GM12878 (cell line): Measurements from ENCODE around the gene RERG. TPM values are rescaled to one million over a fixed set of nuclear protein-coding genes. Genes with fewer than 3 reads are reported as not detected.

ENCODE experiments used
- ATAC-seq: fragments of 200-7000 bp; cut with Tn5 transposase; 3 replicates; pipeline ENCODE4 v1.9.1; 2020; ENCODE audit warnings: mild to moderate bottlenecking, moderate library complexity
- BruUV-seq: library from RNA; stranded (reverse); fragments of 400-500 nt; replicated peaks from 2 replicates; lab custom pipeline; 2021; lab: Mats Ljungman, UMichigan
- CTCF ChIA-PET: fragments of 300-600 bp; sonication (Branson Sonifier 250); formaldehyde crosslinking; extraction: SDS; loops from one replicate; lab custom pipeline; 2021; ENCODE audit warnings: inconsistent platforms; lab: Yijun Ruan, JAX
- POLR2A ChIA-PET: fragments of 350-600 bp; formaldehyde crosslinking; extraction: SDS; loops from one replicate; lab custom pipeline; 2021; ENCODE audit warnings: inconsistent platforms; lab: Charles Lee
- RAD21 ChIA-PET: fragments of 300-600 bp; sonication (Branson Sonifier 250); formaldehyde crosslinking; loops from one replicate; lab custom pipeline; 2023; ENCODE audit warnings: antibody characterized with exemption; ENCODE audit not compliant: unreplicated experiment; lab: Charles Lee
- SMC1A ChIA-PET: fragments of 300-600 bp; sonication (Branson Sonifier 250); formaldehyde crosslinking; loops from one replicate; lab custom pipeline; 2023; ENCODE audit not compliant: unreplicated experiment, uncharacterized antibody; lab: Charles Lee
- DNase-seq: peaks from one replicate; pipeline ENCODE4 v3.0.0-alpha.2; 2011; ENCODE audit warnings: low read depth, low spot score
- FAIRE-seq: peaks from 3 replicates; lab custom pipeline; 2011; peaks lifted over from hg19 to GRCh38; lab: Jason Lieb, UNC
- H2AFZ ChIP-seq: 2 replicates; pipeline ENCODE4 v1.6.0; 2011; ENCODE audit warnings: low read depth, low read length, control low read depth; ENCODE audit not compliant: control insufficient read depth
- H3K27ac ChIP-seq: 2 replicates; pipeline ENCODE4 v1.5.1; 2011; ENCODE audit warnings: control low read depth; ENCODE audit not compliant: control insufficient read depth, insufficient read depth
- H3K27me3 ChIP-seq, 2 experiments: replicated peaks in 1 of 2; 2 replicates each; pipeline versions ENCODE4 v1.6.0 to v1.6.1; 2011; ENCODE audit warnings: low read length in 1 of 2; ENCODE audit not compliant: control insufficient read depth in 2 of 2, insufficient read depth in 2 of 2
- H3K36me3 ChIP-seq, 2 experiments: 2 replicates each; pipeline ENCODE4 v1.5.1; 2011; ENCODE audit warnings: low read length in 1 of 2; ENCODE audit not compliant: control insufficient read depth in 2 of 2, insufficient read depth in 2 of 2
- H3K4me1 ChIP-seq: 2 replicates; pipeline ENCODE4 v1.6.1; 2011; ENCODE audit warnings: mild to moderate bottlenecking, low read length, moderate library complexity, mixed read lengths; ENCODE audit not compliant: control insufficient read depth, insufficient read depth
- H3K4me2 ChIP-seq: 2 replicates; pipeline ENCODE4 v1.6.0; 2011; ENCODE audit warnings: control low read depth; ENCODE audit not compliant: control insufficient read depth, insufficient read depth
- H3K4me3 ChIP-seq: fragments of 200-600 bp; sonication (generic); 2 replicates; pipeline ENCODE4 v1.5.1; 2016
- H3K79me2 ChIP-seq: 2 replicates; pipeline ENCODE4 v1.6.0; 2011; ENCODE audit warnings: low read length; ENCODE audit not compliant: control insufficient read depth, insufficient read depth
- H3K9ac ChIP-seq: 2 replicates; pipeline ENCODE4 v1.8.0; 2011; ENCODE audit warnings: low read length, control low read depth, mixed read lengths; ENCODE audit not compliant: control insufficient read depth, insufficient read depth
- H3K9me3 ChIP-seq: replicated peaks from 3 replicates; pipeline ENCODE4 v1.5.1; 2011; ENCODE audit warnings: mild to moderate bottlenecking, low read length; ENCODE audit not compliant: control insufficient read depth, insufficient read depth
- H4K20me1 ChIP-seq: 2 replicates; pipeline ENCODE4 v1.6.0; 2011; ENCODE audit not compliant: control insufficient read depth, insufficient read depth
- CREB1 ChIP-seq: IDR thresholded peaks from 2 replicates; pipeline ENCODE4 v1.6.1; 2012; ENCODE audit warnings: low read depth, mild to moderate bottlenecking, inconsistent platforms
- ELK1 ChIP-seq: IDR thresholded peaks from 2 replicates; pipeline ENCODE4 v1.6.1; 2012; ENCODE audit warnings: low read depth, low read length, improper control_type of control experiment
- HDGF ChIP-seq: fragments of 450-650 bp; IDR thresholded peaks from 2 replicates; pipeline ENCODE4 v1.6.1; 2016; ENCODE audit warnings: antibody characterized with exemption
- MXI1 ChIP-seq: fragments of 150-350 bp; IDR thresholded peaks from 2 replicates; pipeline ENCODE4 v1.6.1; 2011; ENCODE audit warnings: low read depth, mild to moderate bottlenecking, inconsistent platforms, low read length, improper control_type of control experiment
- RB1 ChIP-seq: fragments of 450-650 bp; formaldehyde crosslinking; IDR thresholded peaks from 2 replicates; pipeline ENCODE4 v1.6.1; 2017; ENCODE audit warnings: mild to moderate bottlenecking, borderline replicate concordance
- SIN3A ChIP-seq: IDR thresholded peaks from 2 replicates; pipeline ENCODE4 v1.6.1; 2012; ENCODE audit warnings: low read depth, low read length, improper control_type of control experiment
- STAT1 ChIP-seq: fragments of 450-650 bp; conservative IDR thresholded peaks from 2 replicates; pipeline ENCODE4 v1.6.1; 2014; ENCODE audit warnings: antibody characterized with exemption, mild to moderate bottlenecking
- SUPT20H ChIP-seq: IDR thresholded peaks from 2 replicates; pipeline ENCODE4 v1.6.1; 2011; ENCODE audit warnings: low read depth, mild to moderate bottlenecking, low read length, moderate library complexity, borderline replicate concordance; ENCODE audit not compliant: control insufficient read depth
- TBL1XR1 ChIP-seq: IDR thresholded peaks from 2 replicates; pipeline ENCODE4 v1.6.1; 2012; ENCODE audit warnings: low read depth, low read length, improper control_type of control experiment
- WGBS: methylation state at CpG from one replicate; pipeline ENCODE4 v1.1.6; 2016; ENCODE audit warnings: low lambda C conversion rate; ENCODE audit not compliant: insufficient replicate concordance, insufficient coverage; ENCODE audit errors: missing lambda C conversion rate; 5-methylcytosine and 5-hydroxymethylcytosine counted together
- in situ Hi-C: fragments of 300-500 bp; cut with MboI; formaldehyde crosslinking; loops from 9 replicates; pipeline ENCODE4 v1.14.3; 2018; ENCODE audit warnings: mixed read lengths
- intact Hi-C: fragments of 100-400 bp; cut with micrococcal nuclease; formaldehyde crosslinking; loops from one replicate; pipeline ENCODE4 v1.14.2; 2022; ENCODE audit not compliant: unreplicated experiment
- polyA plus RNA-seq, 11 experiments: library from polyadenylated mRNA; depleted of rRNA in 4 of 11; unstranded in 6 of 11; stranded (reverse) in 5 of 11; fragments of >200 nt; fragmentation: Nextera tagmentation in 4 of 11; fragmentation: Illumina TruSeq in 1 of 11; extraction: Ambion mirVana in 4 of 11; extraction: Trizol in 1 of 11; gene quantifications; 1 replicate in 1 of 11; 2 replicates in 10 of 11; pipeline versions ENCODE4 v1.2.1 to v1.2.3, GENCODE V29; 2011 to 2016; ENCODE audit warnings: inconsistent platforms in 2 of 11, missing spikeins in 2 of 11, low read depth in 1 of 11
- total RNA-seq, 4 experiments: library from RNA; depleted of rRNA in 3 of 4; stranded (reverse); fragments of >200 nt in 3 of 4; fragmentation: Illumina TruSeq in 1 of 4; extraction: Trizol in 1 of 4; gene quantifications; 2 replicates each; pipeline versions ENCODE4 v1.2.1 to v1.2.3, GENCODE V29; 2013 to 2021

The RERG gene
- total and polyA plus RNA-seq, 10 of the 15 experiments (the other 5 are each of a cell fraction or from before 2014, with no cell fraction given): 0.03 to 5.3 (median 0.05) TPM; not detected in 5

- Histone ChIP-seq H3K9me3 (no peaks in the 10 kb centered on the region), H4K20me1 (no peaks in the 10 kb centered on the region), H3K36me3 (no peaks in the 10 kb centered on the region), H2AFZ (no peak overlapping the region), H3K9ac (no peak overlapping the region), H3K27me3 (no peaks in the 10 kb centered on the region), H3K27ac (no peak overlapping the region), H3K4me3 (no peak overlapping the region), H3K4me1 (no peaks in the 10 kb centered on the region), H3K79me2 (no peaks in the 10 kb centered on the region), H3K4me2 (no peak overlapping the region)
- DNase-seq: no peak
- BruUV-seq: no TSS peak
- TF ChIP-seq RB1 (no peak), SUPT20H (no peak), HDGF (no peak), CREB1 (no peak), ELK1 (no peak)
- RAD21 ChIA-PET: no interaction called here
- CTCF ChIA-PET: no interaction called here
- in situ Hi-C loops: no loop called here
- POLR2A ChIA-PET: no interaction called here
- WGBS: 39% methylated on average over 8 of the region's 8 CpGs
- no peak for FAIRE-seq
- SMC1A ChIA-PET: interaction anchor here (1.2 kb wide), 1 partner anchor 15 kb away, joined by 4 read pairs; no protein-coding TSS in a partner anchor
- intact Hi-C loops: no loop called here
- no peak for ATAC-seq
These were observed 15.7 kb downstream of the RERG start for GRCh38 chr12:15205341-15206010.

- Histone ChIP-seq H4K20me1 (no peaks in the 10 kb centered on the region), H3K9ac (no peak overlapping the region), H3K79me2 (no peaks in the 10 kb centered on the region)
- TF ChIP-seq SIN3A (no peak), STAT1 (no peak), TBL1XR1 (no peak), MXI1 (no peak)
- TF ChIP-seq, all 136 proteins: peak for 0
- H3K27me3 ChIP-seq: no peaks in the 10 kb centered on the region
- no peak for FAIRE-seq
- H3K4me2 ChIP-seq: no peak overlapping the region
- ChIA-PET CTCF (interaction anchor here (0.9 to 2.8 kb wide), 4 partner anchors 19 to 47 kb away, joined by 3 to 10 read pairs (median 4); partner anchors contain the start of gene RERG), RAD21 (no interaction called here), POLR2A (no interaction called here), SMC1A (interaction anchor here (0.6 to 1.8 kb wide), 2 partner anchors 10 to 11 kb away, joined by 3 to 4 read pairs; no protein-coding TSS in a partner anchor)
- no peaks in the 10 kb centered on the region for H3K36me3 ChIP-seq
- DNase-seq: no peak
- intact Hi-C loops: loop anchor here (5.0 kb wide), 1 partner anchor 184 kb away; no protein-coding TSS in a partner anchor
- in situ Hi-C loops: no loop called here
- H3K27ac ChIP-seq: no peak overlapping the region
- H3K9me3 ChIP-seq: no peaks in the 10 kb centered on the region
- H3K4me1 ChIP-seq: no peaks in the 10 kb centered on the region
- BruUV-seq: no TSS peak
- H2AFZ ChIP-seq: no peak overlapping the region
- ATAC-seq: no peak
- no peak overlapping the region for H3K4me3 ChIP-seq
These were observed 19.8 kb downstream of the RERG start for GRCh38 chr12:15201456-15201855.
